Fibroblast of lung (primary cell): Measurements from ENCODE around the gene JOSD2. TPM values are rescaled to one million over a fixed set of nuclear protein-coding genes. Genes with fewer than 3 reads are reported as not detected.

Experiments
- DNase-seq, 2 donors: peaks; one replicate each; pipeline versions ENCODE4 v3.0.0 to v3.0.0-alpha.2; 2010; ENCODE audit warnings: low read depth in 2 of 2
- H2AFZ ChIP-seq: 2 replicates; pipeline ENCODE4 v1.5.1; 2012; ENCODE audit warnings: low read length, control low read depth, inconsistent platforms
- H3K27ac ChIP-seq: 2 replicates; pipeline ENCODE4 v1.5.1; 2011; ENCODE audit warnings: low read length, control low read depth; ENCODE audit not compliant: insufficient read depth
- H3K27me3 ChIP-seq: 2 replicates; pipeline ENCODE4 v1.5.1; 2011; ENCODE audit warnings: mild to moderate bottlenecking, low read length; ENCODE audit not compliant: control insufficient read depth, insufficient read depth
- H3K36me3 ChIP-seq: 2 replicates; pipeline ENCODE4 v1.5.1; 2011; ENCODE audit warnings: low read length; ENCODE audit not compliant: control insufficient read depth, insufficient read depth
- H3K4me1 ChIP-seq: 2 replicates; pipeline ENCODE4 v1.5.1; 2011; ENCODE audit warnings: low read length; ENCODE audit not compliant: control insufficient read depth, insufficient read depth; ENCODE audit errors: extremely low read depth
- H3K4me2 ChIP-seq: 2 replicates; pipeline ENCODE4 v1.5.1; 2011; ENCODE audit warnings: low read length, control low read depth; ENCODE audit not compliant: insufficient read depth; ENCODE audit errors: extremely low read depth
- H3K4me3 ChIP-seq, 4 experiments: fragments of 200-600 bp in 1 of 4; sonication (generic) in 1 of 4; replicated peaks in 1 of 4; 2 replicates each; pipeline ENCODE4 v1.5.1; 2011 to 2016; ENCODE audit warnings: low read length in 4 of 4, low read depth in 3 of 4, mild to moderate bottlenecking in 3 of 4, control low read depth in 2 of 4, inconsistent platforms in 1 of 4, mixed read lengths in 1 of 4; ENCODE audit not compliant: insufficient read depth in 1 of 4; ENCODE audit errors: control extremely low read depth in 1 of 4
- H3K79me2 ChIP-seq: 2 replicates; pipeline ENCODE4 v1.5.1; 2012; ENCODE audit warnings: mild to moderate bottlenecking, low read length, inconsistent platforms; ENCODE audit not compliant: control insufficient read depth, insufficient read depth
- H3K9ac ChIP-seq: 2 replicates; pipeline ENCODE4 v1.5.1; 2011; ENCODE audit warnings: mild to moderate bottlenecking, low read length, control low read depth; ENCODE audit not compliant: insufficient read depth
- H3K9me3 ChIP-seq: 2 replicates; pipeline ENCODE4 v1.5.1; 2012; ENCODE audit warnings: low read depth, low read length; ENCODE audit not compliant: control insufficient read depth, insufficient read depth
- H4K20me1 ChIP-seq: 2 replicates; pipeline ENCODE4 v1.5.1; 2011; ENCODE audit warnings: low read length; ENCODE audit not compliant: control insufficient read depth, insufficient read depth; ENCODE audit errors: extremely low read depth
- CTCF ChIP-seq, 2 donors: IDR thresholded peaks in 1 of 2; conservative IDR thresholded peaks in 1 of 2; 1 replicate in 1 of 2; 2 replicates in 1 of 2; pipeline ENCODE4 v1.5.1; 2011 to 2012; ENCODE audit warnings: low read length in 2 of 2, control low read depth in 1 of 2, inconsistent platforms in 1 of 2, low read depth in 1 of 2, mild to moderate bottlenecking in 1 of 2
- EZH2 ChIP-seq: IDR thresholded peaks from 2 replicates; pipeline ENCODE4 v1.5.1; 2012; ENCODE audit warnings: low read length, control low read depth, mild to moderate bottlenecking; ENCODE audit errors: missing control alignments
- polyA plus RNA-seq, 2 donors: library from polyadenylated mRNA; depleted of rRNA in 1 of 2; stranded (reverse) in 1 of 2; unstranded in 1 of 2; fragments of >200 nt; gene quantifications; 2 replicates each; pipeline ENCODE4 v1.2.1, GENCODE V29; 2011 to 2012; ENCODE audit warnings: missing spikeins in 1 of 2
- total RNA-seq: library from RNA; depleted of rRNA; stranded (reverse); fragments of >200 nt; gene quantifications from 2 replicates; pipeline ENCODE4 v1.2.1, GENCODE V29; 2014

The JOSD2 gene
- total and polyA plus RNA-seq, 2 donors (not counting 1 experiment from before 2014, with no cell fraction given), result 17.3 to 48.6 TPM

- no peak overlapping the region for H2AFZ ChIP-seq
- no peaks in the 10 kb centered on the region for H3K9me3 ChIP-seq
- peaks cover 6% of the 10 kb centered on the region for H3K27me3 ChIP-seq
- no peaks in the 10 kb centered on the region for H4K20me1 ChIP-seq
- TF ChIP-seq CTCF (conservative IDR thresholded peaks at IDR 0.05 in 1 of 2, IDR thresholded peaks at IDR 0.05 in 1 of 2; ENCODE audit: low read depth in 1 of 2, low read length in 2 of 2), result no peak
- no peak for TF ChIP-seq EZH2
- no peak overlapping the region for H3K27ac ChIP-seq
- no peak overlapping the region for H3K4me3 ChIP-seq
- DNase-seq, result no peak
- H3K36me3 ChIP-seq, result no peaks in the 10 kb centered on the region
- no peaks in the 10 kb centered on the region for H3K79me2 ChIP-seq
- H3K9ac ChIP-seq, result no peak overlapping the region
- H3K4me2 ChIP-seq, result no peak overlapping the region
- no peaks in the 10 kb centered on the region for H3K4me1 ChIP-seq
Observed at GRCh38 chr19:50501568-50502475, 9.2 kb downstream of the JOSD2 start.

GRCh38 chr19:50501186-50501567 is 9.8 kb downstream of the JOSD2 start:
- H3K4me1 ChIP-seq, result no peaks in the 10 kb centered on the region
- peaks cover 6% of the 10 kb centered on the region for H3K27me3 ChIP-seq
- DNase-seq, result no peak
- no peak overlapping the region for H3K4me3 ChIP-seq
- no peaks in the 10 kb centered on the region for H3K36me3 ChIP-seq
- TF ChIP-seq CTCF (conservative IDR thresholded peaks at IDR 0.05 in 1 of 2, IDR thresholded peaks at IDR 0.05 in 1 of 2; ENCODE audit: low read depth in 1 of 2, low read length in 2 of 2) (no peak), EZH2 (no peak)
- H3K27ac ChIP-seq, result no peak overlapping the region
- H3K9me3 ChIP-seq, result no peaks in the 10 kb centered on the region
- H2AFZ ChIP-seq, result no peak overlapping the region
- H4K20me1 ChIP-seq, result no peaks in the 10 kb centered on the region
- no peak overlapping the region for H3K4me2 ChIP-seq
- no peak overlapping the region for H3K9ac ChIP-seq
- H3K79me2 ChIP-seq, result no peaks in the 10 kb centered on the region

- Histone ChIP-seq H3K4me1 (no peaks in the 10 kb centered on the region), H3K4me2 (no peak overlapping the region), H3K79me2 (no peaks in the 10 kb centered on the region), H3K4me3 (no peak overlapping the region), H3K9ac (no peak overlapping the region), H3K27me3 (peaks cover 6% of the 10 kb centered on the region), H3K27ac (no peak overlapping the region), H3K9me3 (no peaks in the 10 kb centered on the region), H3K36me3 (no peaks in the 10 kb centered on the region), H2AFZ (no peak overlapping the region), H4K20me1 (no peaks in the 10 kb centered on the region)
- TF ChIP-seq EZH2 (no peak), CTCF (conservative IDR thresholded peaks at IDR 0.05 in 1 of 2, IDR thresholded peaks at IDR 0.05 in 1 of 2; ENCODE audit: low read depth in 1 of 2, low read length in 2 of 2) (no peak)
- no peak for DNase-seq
Observed at GRCh38 chr19:50500753-50501151, 10.2 kb downstream of the JOSD2 start.
